ENCODE data around the gene VCPKMT. TPM values are rescaled to one million over a fixed set of nuclear protein-coding genes. Genes with fewer than 3 reads are reported as not detected.

The VCPKMT gene
- polyA plus RNA-seq (2011; rRNA removed) = 3.8 and 5.3 TPM in 2 replicates
- 1.5 and 1.7 TPM in 2 replicates for polyA minus RNA-seq (2011; rRNA and poly(A)+ RNA removed)

DNA sequence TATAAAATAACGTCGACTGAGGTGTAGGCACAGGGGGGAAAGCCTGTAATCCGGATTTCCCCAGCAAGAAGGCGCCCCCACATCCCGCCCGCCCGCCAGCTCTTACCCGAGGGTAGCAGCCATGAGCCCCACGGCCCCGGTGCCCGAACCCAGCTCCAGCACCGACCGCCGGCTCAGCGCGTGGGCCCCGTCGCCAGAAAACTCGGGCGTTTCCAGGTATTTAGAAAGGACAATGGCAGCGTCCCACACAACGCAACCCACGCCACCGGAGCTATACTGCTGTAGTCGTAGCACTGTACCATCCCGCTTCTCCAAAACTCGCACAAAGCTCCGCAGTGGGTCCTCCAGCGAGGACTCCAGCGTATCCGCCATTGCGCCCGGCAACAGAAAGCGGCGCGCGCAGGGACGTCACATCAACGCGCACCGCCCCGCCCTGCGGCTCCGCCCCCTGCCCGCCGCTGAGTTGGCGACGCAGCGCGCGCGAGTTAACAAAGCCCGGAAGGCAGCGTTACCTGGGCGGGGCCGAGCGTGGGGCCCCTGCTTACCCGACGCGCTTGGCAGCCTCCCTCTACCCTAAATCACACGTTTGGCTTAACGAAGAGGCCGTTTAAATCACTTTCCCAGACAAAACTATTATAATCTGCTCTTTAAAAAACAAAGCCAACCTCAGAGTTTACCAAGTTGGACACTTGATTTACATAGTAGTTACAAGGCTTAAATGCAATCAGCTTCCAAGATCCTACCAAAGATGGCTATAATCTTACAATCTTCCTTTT is at the start of gene VCPKMT:
TSS of gene VCPKMT (minus strand) at position 392 of the 776 bp plus-strand sequence. CDS start at position 372, 20 bp downstream.
- ChIA-PET POLR2A (interaction anchor here (0.5 to 0.6 kb wide), 3 partner anchors 113 to 256 kb away, joined by 3 to 22 read pairs (median 6); no protein-coding TSS in a partner anchor), CTCF (interaction anchor here (0.7 to 2.7 kb wide), 7 partner anchors 27 to 264 kb away, joined by 3 to 16 read pairs (median 3); partner anchors contain the start of gene NEMF)
- Histone ChIP-seq H3K36me3 (ENCODE audit: control insufficient read depth, insufficient read depth, low read length) (peaks cover 4% of the 10 kb centered on the region), H3K4me3 (ENCODE audit: low read depth, low read length) (peak within 1 kb of the TSS; percentile 65), H3K27me3 (ENCODE audit: control insufficient read depth, insufficient read depth, low read length) (no peaks in the 10 kb centered on the region)
- no peak for TF ChIP-seq CTCF (IDR thresholded peaks at IDR 0.05; ENCODE audit: insufficient read depth, low read depth, low read length)
- peak; percentile 44 for DNase-seq (ENCODE audit: low read depth)

DNA sequence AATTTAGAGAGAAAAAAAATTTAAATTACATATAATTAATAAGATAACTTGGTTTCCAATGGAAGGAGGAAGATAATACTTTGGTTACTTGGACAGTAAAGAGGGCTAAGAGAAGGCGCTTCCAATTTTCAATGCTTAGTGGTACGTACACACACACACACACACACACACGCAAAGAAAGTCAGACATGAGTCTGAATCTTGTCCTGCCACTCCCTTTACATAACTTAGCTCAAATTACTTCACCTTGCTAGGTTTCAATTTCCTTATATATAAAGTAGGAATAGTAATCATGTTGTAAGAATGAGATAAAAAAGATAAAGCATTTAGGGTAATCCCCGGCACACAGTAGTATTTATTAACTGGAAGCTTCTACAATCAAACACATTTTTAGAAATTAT is 39.7 kb upstream of the VCPKMT start:
- peaks cover 2% of the 10 kb centered on the region; the same call in 1 of the 2 replicates for H3K36me3 ChIP-seq (ENCODE audit: control insufficient read depth, insufficient read depth, low read length)
- ChIA-PET POLR2A (no interaction called here), CTCF (interaction anchor here (0.6 to 1.6 kb wide), 3 partner anchors 10 to 303 kb away, joined by 3 to 4 read pairs (median 3); no protein-coding TSS in a partner anchor)
- H3K27me3 ChIP-seq (ENCODE audit: control insufficient read depth, insufficient read depth, low read length) = no peaks in the 10 kb centered on the region
- no peak for DNase-seq (ENCODE audit: low read depth)
- no peak overlapping the region for H3K4me3 ChIP-seq (ENCODE audit: low read depth, low read length)
- TF ChIP-seq CTCF (IDR thresholded peaks at IDR 0.05; ENCODE audit: insufficient read depth, low read depth, low read length) = no peak

GRCh38 chr14:50148799-50149198 is 32.4 kb upstream of the VCPKMT start:
- ChIA-PET POLR2A (no interaction called here), CTCF (interaction anchor here (1.0 kb wide), 1 partner anchor 36 kb away, joined by 3 read pairs; no protein-coding TSS in a partner anchor)
- Histone ChIP-seq H3K27me3 (ENCODE audit: control insufficient read depth, insufficient read depth, low read length) (no peaks in the 10 kb centered on the region), H3K36me3 (ENCODE audit: control insufficient read depth, insufficient read depth, low read length) (peaks cover 2% of the 10 kb centered on the region), H3K4me3 (ENCODE audit: low read depth, low read length) (no peak overlapping the region)
- no peak for DNase-seq (ENCODE audit: low read depth)
- TF ChIP-seq CTCF (IDR thresholded peaks at IDR 0.05; ENCODE audit: insufficient read depth, low read depth, low read length) = no peak

- Histone ChIP-seq H3K36me3 (ENCODE audit: control insufficient read depth, insufficient read depth, low read length) (no peaks in the 10 kb centered on the region; the same call in 1 of the 2 replicates), H3K27me3 (ENCODE audit: control insufficient read depth, insufficient read depth, low read length) (no peaks in the 10 kb centered on the region), H3K4me3 (ENCODE audit: low read depth, low read length) (no peak overlapping the region)
- no peak for DNase-seq (ENCODE audit: low read depth)
- CTCF ChIA-PET = interaction anchor here (0.7 to 1.1 kb wide), 2 partner anchors 9 to 21 kb away, joined by 3 read pairs; no protein-coding TSS in a partner anchor
- POLR2A ChIA-PET = no interaction called here
- TF ChIP-seq CTCF (IDR thresholded peaks at IDR 0.05; ENCODE audit: insufficient read depth, low read depth, low read length) = no peak
These were observed 22.8 kb upstream of the VCPKMT start for GRCh38 chr14:50139192-50139591.

DNA sequence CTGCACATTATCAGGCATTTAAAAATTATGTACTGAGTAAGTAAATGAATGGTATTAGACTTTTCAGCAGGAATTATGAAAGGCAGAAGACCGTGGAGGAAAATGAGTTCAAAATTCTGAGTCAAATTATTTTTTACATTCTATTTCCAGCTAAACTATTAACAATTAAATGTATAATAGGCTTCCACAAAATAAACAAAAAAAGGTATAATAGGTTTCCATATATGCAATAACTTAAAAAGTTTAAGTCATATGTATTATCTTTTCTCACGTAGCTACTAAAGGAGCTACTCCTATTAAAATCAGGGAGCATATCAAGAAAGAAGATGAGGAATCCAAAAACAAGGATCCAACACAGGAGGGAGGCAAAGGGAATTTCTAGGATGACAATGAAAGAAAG is 11.4 kb upstream of the VCPKMT start:
- peaks cover 3% of the 10 kb centered on the region for H3K36me3 ChIP-seq (ENCODE audit: control insufficient read depth, insufficient read depth, low read length)

More for the DNA sequence above, 11.4 kb upstream of the VCPKMT start:
- ChIA-PET POLR2A (no interaction called here), CTCF (interaction anchor here (0.8 kb wide), 1 partner anchor 160 kb away, joined by 3 read pairs; no protein-coding TSS in a partner anchor)
- no peaks in the 10 kb centered on the region for H3K27me3 ChIP-seq (ENCODE audit: control insufficient read depth, insufficient read depth, low read length)
- DNase-seq (ENCODE audit: low read depth) = no peak
- H3K4me3 ChIP-seq (ENCODE audit: low read depth, low read length) = no peak overlapping the region
- no peak for TF ChIP-seq CTCF (IDR thresholded peaks at IDR 0.05; ENCODE audit: insufficient read depth, low read depth, low read length)

All from BJ (cell line).